Epithelial cell of prostate (primary cell): Measurements from ENCODE around the gene CPED1.

Experiments used
- DNase-seq: peaks from one replicate; pipeline ENCODE4 v3.0.0-alpha.2; 2011; ENCODE audit warnings: low read depth, low spot score
- H3K27ac ChIP-seq: fragments of 450-650 bp; 2 replicates; pipeline ENCODE4 v1.5.1; 2017; ENCODE audit warnings: mild to moderate bottlenecking

The CPED1 gene

GRCh38 chr7:121012170-121012874 lies 23.8 kb downstream of the CPED1 start:
- no peak overlapping the region for H3K27ac ChIP-seq
- no peak for DNase-seq

GRCh38 chr7:121012919-121013318 lies 24.4 kb downstream of the CPED1 start:
- H3K27ac ChIP-seq = no peak overlapping the region
- no peak for DNase-seq

GRCh38 chr7:121015560-121015959 lies 27.0 kb downstream of the CPED1 start:
- no peak overlapping the region for H3K27ac ChIP-seq
- no peak for DNase-seq

GRCh38 chr7:121016966-121017365 lies 28.5 kb downstream of the CPED1 start:
- DNase-seq = no peak
- H3K27ac ChIP-seq = no peak overlapping the region

GRCh38 chr7:121017586-121017985 lies 29.1 kb downstream of the CPED1 start:
- H3K27ac ChIP-seq = no peak overlapping the region
- DNase-seq = no peak

GRCh38 chr7:121019018-121019417 lies 30.5 kb downstream of the CPED1 start:
- H3K27ac ChIP-seq = no peak overlapping the region
- no peak for DNase-seq

- H3K27ac ChIP-seq = peak overlapping the region; percentile 52
- DNase-seq = no peak
Measured at GRCh38 chr7:121020249-121020988, 31.9 kb downstream of the CPED1 start.

GRCh38 chr7:121020989-121021969 lies 32.8 kb downstream of the CPED1 start:
- no peak for DNase-seq
- peak overlapping the region; percentile 52 for H3K27ac ChIP-seq

GRCh38 chr7:121023194-121023593 lies 34.7 kb downstream of the CPED1 start:
- no peak overlapping the region for H3K27ac ChIP-seq
- DNase-seq = no peak

- no peak for DNase-seq
- H3K27ac ChIP-seq = no peak overlapping the region
Measured at GRCh38 chr7:121023683-121024511, 35.4 kb downstream of the CPED1 start.

GRCh38 chr7:121024611-121025010 lies 36.1 kb downstream of the CPED1 start:
- H3K27ac ChIP-seq = no peak overlapping the region
- DNase-seq = no peak

- DNase-seq = no peak
- no peak overlapping the region for H3K27ac ChIP-seq
Measured at GRCh38 chr7:121026159-121026558, 37.6 kb downstream of the CPED1 start.

- DNase-seq = no peak
- H3K27ac ChIP-seq = no peak overlapping the region
Measured at GRCh38 chr7:121026577-121027111, 38.1 kb downstream of the CPED1 start.

- H3K27ac ChIP-seq = no peak overlapping the region
- no peak for DNase-seq
Measured at GRCh38 chr7:121027761-121028669, 39.5 kb downstream of the CPED1 start.

- H3K27ac ChIP-seq = no peak overlapping the region
- DNase-seq = no peak
Measured at GRCh38 chr7:121029302-121029701, 40.8 kb downstream of the CPED1 start.

GRCh38 chr7:121030308-121030707 lies 41.8 kb downstream of the CPED1 start:
- no peak for DNase-seq
- no peak overlapping the region for H3K27ac ChIP-seq

- DNase-seq = no peak
Measured at GRCh38 chr7:121032645-121033460, 44.3 kb downstream of the CPED1 start.

GRCh38 chr7:121034929-121035328 lies 46.4 kb downstream of the CPED1 start:
- no peak overlapping the region for H3K27ac ChIP-seq
- DNase-seq = no peak

More at GRCh38 chr7:121032645-121033460, 44.3 kb downstream of the CPED1 start:
- no peak overlapping the region for H3K27ac ChIP-seq
